ENCODE results near the gene UNC13A. TPM values are rescaled to one million over a fixed set of nuclear protein-coding genes. Genes with fewer than 3 reads are reported as not detected.
"Not testable (repeated sequence)": the region's sequence is repeated elsewhere in the genome, so short reads cannot be mapped to it uniquely, and the experiment has no call there.

Gene UNC13A
- total and polyA plus RNA-seq, 2 donors (not counting 3 experiments of a cell fraction or from before 2014, with no cell fraction given) = 0.04 to 0.09 TPM

DNA sequence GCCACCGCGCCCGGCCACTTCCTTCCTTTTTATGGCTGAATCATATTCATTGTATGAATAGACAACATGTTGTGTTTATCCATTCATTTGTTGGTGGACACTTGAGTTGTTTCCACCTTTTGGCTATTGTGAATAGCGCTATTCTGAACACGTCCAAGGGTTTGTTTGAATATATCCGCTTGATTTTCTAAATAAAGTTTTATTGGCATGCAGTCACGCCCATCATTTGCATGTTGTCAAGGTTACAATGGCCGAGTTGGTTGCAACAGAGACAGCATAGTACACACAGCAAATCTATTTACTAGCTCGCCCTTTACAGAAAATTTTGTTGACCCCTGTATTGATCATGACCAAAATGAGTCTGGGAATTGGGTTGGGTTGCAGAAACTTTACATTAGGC, 89.2 kb downstream of the UNC13A start:
- dilution Hi-C loops (cut with MboI; ENCODE audit: extremely low pct_ligation_motif_present, low sequenced_read_pairs) (no loop called here), intact Hi-C loops (cut with micrococcal nuclease) (no loop called here)
- TF ChIP-seq MYC (IDR thresholded peaks at IDR 0.05; ENCODE audit: low read depth, low read length) (no peak), EZH2 (IDR thresholded peaks at IDR 0.05; ENCODE audit: borderline replicate concordance, low read depth, low read length, severe bottlenecking) (no peak), JUN (IDR thresholded peaks at IDR 0.05; ENCODE audit: borderline replicate concordance, insufficient read depth, insufficient read length, low read depth) (no peak), GATA2 (IDR thresholded peaks at IDR 0.05; ENCODE audit: insufficient read depth, insufficient read length, low read depth, low read length) (no peak), POLR2AphosphoS5 (IDR thresholded peaks at IDR 0.05; ENCODE audit: insufficient read depth, low read depth, low read length) (no peak), FOS (IDR thresholded peaks at IDR 0.05; ENCODE audit: borderline replicate concordance, insufficient read depth, low read length) (no peak), POLR2A (IDR thresholded peaks at IDR 0.05; ENCODE audit: low read depth, low read length) (no peak)
- TF ChIP-seq, protein P1, sequence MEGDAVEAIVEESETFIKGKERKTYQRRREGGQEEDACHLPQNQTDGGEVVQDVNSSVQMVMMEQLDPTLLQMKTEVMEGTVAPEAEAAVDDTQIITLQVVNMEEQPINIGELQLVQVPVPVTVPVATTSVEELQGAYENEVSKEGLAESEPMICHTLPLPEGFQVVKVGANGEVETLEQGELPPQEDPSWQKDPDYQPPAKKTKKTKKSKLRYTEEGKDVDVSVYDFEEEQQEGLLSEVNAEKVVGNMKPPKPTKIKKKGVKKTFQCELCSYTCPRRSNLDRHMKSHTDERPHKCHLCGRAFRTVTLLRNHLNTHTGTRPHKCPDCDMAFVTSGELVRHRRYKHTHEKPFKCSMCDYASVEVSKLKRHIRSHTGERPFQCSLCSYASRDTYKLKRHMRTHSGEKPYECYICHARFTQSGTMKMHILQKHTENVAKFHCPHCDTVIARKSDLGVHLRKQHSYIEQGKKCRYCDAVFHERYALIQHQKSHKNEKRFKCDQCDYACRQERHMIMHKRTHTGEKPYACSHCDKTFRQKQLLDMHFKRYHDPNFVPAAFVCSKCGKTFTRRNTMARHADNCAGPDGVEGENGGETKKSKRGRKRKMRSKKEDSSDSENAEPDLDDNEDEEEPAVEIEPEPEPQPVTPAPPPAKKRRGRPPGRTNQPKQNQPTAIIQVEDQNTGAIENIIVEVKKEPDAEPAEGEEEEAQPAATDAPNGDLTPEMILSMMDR (IDR thresholded peaks at IDR 0.05; ENCODE audit: extremely low read depth in 1 of 2, insufficient read depth in 1 of 2, low read depth in 1 of 2, low read length in 2 of 2) = no peak
- TF ChIP-seq, protein P2, sequence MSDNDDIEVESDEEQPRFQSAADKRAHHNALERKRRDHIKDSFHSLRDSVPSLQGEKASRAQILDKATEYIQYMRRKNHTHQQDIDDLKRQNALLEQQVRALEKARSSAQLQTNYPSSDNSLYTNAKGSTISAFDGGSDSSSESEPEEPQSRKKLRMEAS (IDR thresholded peaks at IDR 0.05; ENCODE audit: insufficient read depth, insufficient read length) = no peak
- Histone ChIP-seq H3K9me1 (replicated peaks; ENCODE audit: control insufficient read depth, extremely low read depth, insufficient read depth, low read length) (no peaks in the 10 kb centered on the region), H3K36me3 (ENCODE audit: control insufficient read depth in 2 of 2, extremely low read depth in 1 of 2, insufficient read depth in 2 of 2, low read length in 2 of 2) (no peaks in the 10 kb centered on the region), H3K27ac (ENCODE audit: insufficient read depth, low read depth, low read length) (no peak overlapping the region), H4K20me1 (replicated peaks; ENCODE audit: control insufficient read depth, extremely low read depth, insufficient read depth, low read length) (no peaks in the 10 kb centered on the region), H3K9me3 (replicated peaks; ENCODE audit: control insufficient read depth, insufficient read depth, low read length) (no peaks in the 10 kb centered on the region), H3K9ac (replicated peaks; ENCODE audit: extremely low read depth, insufficient read depth, low read length) (no peak overlapping the region), H3K4me3 (replicated peaks in 1 of 3; ENCODE audit: insufficient read depth in 1 of 3, low read depth in 1 of 3, low read length in 3 of 3) (no peak overlapping the region), H3K27me3 (ENCODE audit: control insufficient read depth in 2 of 2, insufficient read depth in 2 of 2, low read length in 2 of 2) (peaks cover 2 to 3% of the 10 kb centered on the region in 2 experiments), H2AFZ (ENCODE audit: low read depth, low read length) (no peak overlapping the region), H3K79me2 (ENCODE audit: control insufficient read depth, insufficient read depth, low read length) (no peaks in the 10 kb centered on the region), H3K4me2 (ENCODE audit: insufficient read depth, low read length) (no peak overlapping the region), H3K4me1 (ENCODE audit: control insufficient read depth, extremely low read depth, insufficient read depth, low read length) (no peaks in the 10 kb centered on the region)
- BruUV-seq (replicated peaks) = no TSS peak
- CTCF ChIA-PET = no interaction called here
- DNase-seq (ENCODE audit: low read depth, low spot score) (no peak), FAIRE-seq (no peak)
- POLR2A ChIA-PET = no interaction called here

DNA sequence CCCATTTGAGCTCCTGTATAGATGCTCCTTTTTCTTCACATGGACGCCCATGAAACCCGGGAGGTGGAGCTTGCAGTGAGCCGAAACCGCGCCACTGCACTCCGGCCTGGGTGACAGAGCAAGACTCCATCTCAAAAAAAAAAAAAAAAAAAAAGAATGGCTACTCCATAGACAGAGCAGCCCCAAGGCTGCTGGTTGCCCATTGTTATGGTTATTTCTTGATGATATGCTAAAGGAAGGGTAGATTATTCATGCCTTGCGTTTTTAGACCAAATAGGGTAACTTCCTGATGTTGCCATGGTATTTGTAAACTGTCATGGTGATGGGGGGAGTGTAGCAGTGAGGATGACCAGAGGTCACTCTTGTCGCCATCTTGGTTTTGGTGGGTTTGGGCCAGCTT, 90.1 kb downstream of the UNC13A start:
- H3K4me1 ChIP-seq (ENCODE audit: control insufficient read depth, extremely low read depth, insufficient read depth, low read length); DNase-seq (ENCODE audit: low read depth, low spot score); POLR2A ChIA-PET; H3K27ac ChIP-seq (ENCODE audit: insufficient read depth, low read depth, low read length); H3K27me3 ChIP-seq (ENCODE audit: control insufficient read depth in 2 of 2, insufficient read depth in 2 of 2, low read length in 2 of 2); H3K4me3 ChIP-seq (replicated peaks in 1 of 3; ENCODE audit: insufficient read depth in 1 of 3, low read depth in 1 of 3, low read length in 3 of 3); H3K9me1 ChIP-seq (replicated peaks; ENCODE audit: control insufficient read depth, extremely low read depth, insufficient read depth, low read length); CTCF ChIA-PET; BruUV-seq (replicated peaks); intact Hi-C loops (cut with micrococcal nuclease); FAIRE-seq; H3K36me3 ChIP-seq (ENCODE audit: control insufficient read depth in 2 of 2, extremely low read depth in 1 of 2, insufficient read depth in 2 of 2, low read length in 2 of 2); H2AFZ ChIP-seq (ENCODE audit: low read depth, low read length); H3K9ac ChIP-seq (replicated peaks; ENCODE audit: extremely low read depth, insufficient read depth, low read length); H3K9me3 ChIP-seq (replicated peaks; ENCODE audit: control insufficient read depth, insufficient read depth, low read length); H3K79me2 ChIP-seq (ENCODE audit: control insufficient read depth, insufficient read depth, low read length); H3K4me2 ChIP-seq (ENCODE audit: insufficient read depth, low read length); H4K20me1 ChIP-seq (replicated peaks; ENCODE audit: control insufficient read depth, extremely low read depth, insufficient read depth, low read length); dilution Hi-C loops (cut with MboI; ENCODE audit: extremely low pct_ligation_motif_present, low sequenced_read_pairs): not testable (repeated sequence)

DNA sequence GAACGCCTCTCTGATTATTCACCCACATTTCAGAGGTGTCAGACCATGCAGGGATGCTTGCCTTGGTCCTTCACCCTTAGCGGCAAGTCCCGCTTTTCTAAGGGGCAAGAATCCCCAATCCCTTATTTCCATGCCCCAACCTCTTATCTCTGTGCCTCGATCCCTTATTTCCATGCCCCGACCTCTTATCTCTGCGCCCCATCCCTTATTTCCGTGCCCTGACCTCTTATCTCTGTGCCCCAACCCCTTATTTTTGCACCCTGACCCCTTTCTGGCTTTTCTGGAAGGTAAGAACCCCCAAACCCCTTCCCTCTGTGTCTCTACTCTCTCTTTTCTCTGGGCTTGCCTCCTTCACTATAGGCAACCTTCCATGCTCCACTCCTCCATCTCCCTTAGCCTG, 93.9 kb downstream of the UNC13A start:
- DNase-seq (ENCODE audit: low read depth, low spot score); H3K9me3 ChIP-seq (replicated peaks; ENCODE audit: control insufficient read depth, insufficient read depth, low read length); H3K27me3 ChIP-seq (ENCODE audit: control insufficient read depth in 2 of 2, insufficient read depth in 2 of 2, low read length in 2 of 2); H3K9ac ChIP-seq (replicated peaks; ENCODE audit: extremely low read depth, insufficient read depth, low read length); CTCF ChIA-PET; H4K20me1 ChIP-seq (replicated peaks; ENCODE audit: control insufficient read depth, extremely low read depth, insufficient read depth, low read length); H3K79me2 ChIP-seq (ENCODE audit: control insufficient read depth, insufficient read depth, low read length); H3K36me3 ChIP-seq (ENCODE audit: control insufficient read depth in 2 of 2, extremely low read depth in 1 of 2, insufficient read depth in 2 of 2, low read length in 2 of 2); dilution Hi-C loops (cut with MboI; ENCODE audit: extremely low pct_ligation_motif_present, low sequenced_read_pairs); intact Hi-C loops (cut with micrococcal nuclease); H2AFZ ChIP-seq (ENCODE audit: low read depth, low read length); H3K27ac ChIP-seq (ENCODE audit: insufficient read depth, low read depth, low read length); BruUV-seq (replicated peaks); POLR2A ChIA-PET; H3K9me1 ChIP-seq (replicated peaks; ENCODE audit: control insufficient read depth, extremely low read depth, insufficient read depth, low read length); FAIRE-seq; H3K4me3 ChIP-seq (replicated peaks in 1 of 3; ENCODE audit: insufficient read depth in 1 of 3, low read depth in 1 of 3, low read length in 3 of 3); H3K4me2 ChIP-seq (ENCODE audit: insufficient read depth, low read length); H3K4me1 ChIP-seq (ENCODE audit: control insufficient read depth, extremely low read depth, insufficient read depth, low read length): not testable (repeated sequence)

Data from endothelial cell of umbilical vein (primary cell).